ENCODE data around the gene CLEC18A.
"Not testable (repeated sequence)": the region's sequence is repeated elsewhere in the genome, so short reads cannot be mapped to it uniquely, and the experiment has no call there.

The CLEC18A gene

GRCh38 chr16:69930117-69930776 is 20.9 kb upstream of the CLEC18A start:
- DNase-seq (ENCODE audit: low read depth in 2 of 2): peak; percentile 45 to 46

GRCh38 chr16:69931631-69932030 is 19.5 kb upstream of the CLEC18A start:
- DNase-seq (ENCODE audit: low read depth in 2 of 2): no peak

GRCh38 chr16:69932228-69932627 is 18.9 kb upstream of the CLEC18A start:
- DNase-seq (ENCODE audit: low read depth in 2 of 2): no peak

GRCh38 chr16:69932691-69933392 is 18.3 kb upstream of the CLEC18A start:
- no peak for DNase-seq (ENCODE audit: low read depth in 2 of 2)

- DNase-seq (ENCODE audit: low read depth in 2 of 2): no peak
Observed at GRCh38 chr16:69934044-69934443, 17.1 kb upstream of the CLEC18A start.

GRCh38 chr16:69934751-69935150 is 16.4 kb upstream of the CLEC18A start:
- no peak for DNase-seq (ENCODE audit: low read depth in 2 of 2)

GRCh38 chr16:69935278-69935711 is 15.8 kb upstream of the CLEC18A start:
- DNase-seq (ENCODE audit: low read depth in 2 of 2): no peak

GRCh38 chr16:69935740-69936139 is 15.4 kb upstream of the CLEC18A start:
- DNase-seq (ENCODE audit: low read depth in 2 of 2): no peak

GRCh38 chr16:69936252-69936651 is 14.9 kb upstream of the CLEC18A start:
- DNase-seq (ENCODE audit: low read depth in 2 of 2): no peak

- no peak for DNase-seq (ENCODE audit: low read depth in 2 of 2)
Observed at GRCh38 chr16:69936751-69937211, 14.4 kb upstream of the CLEC18A start.

- DNase-seq (ENCODE audit: low read depth in 2 of 2): no peak
Observed at GRCh38 chr16:69937465-69937951, 13.6 kb upstream of the CLEC18A start.

- DNase-seq (ENCODE audit: low read depth in 2 of 2): no peak
Observed at GRCh38 chr16:69938981-69939820, 11.9 kb upstream of the CLEC18A start.

- DNase-seq (ENCODE audit: low read depth in 2 of 2): no peak
Observed at GRCh38 chr16:69939821-69940585, 11.1 kb upstream of the CLEC18A start.

- DNase-seq (ENCODE audit: low read depth in 2 of 2): no peak
Observed at GRCh38 chr16:69940676-69941075, 10.5 kb upstream of the CLEC18A start.

GRCh38 chr16:69941251-69942098 is 9.7 kb upstream of the CLEC18A start:
- DNase-seq (ENCODE audit: low read depth in 2 of 2): no peak

GRCh38 chr16:69942099-69942491 is 9.0 kb upstream of the CLEC18A start:
- DNase-seq (ENCODE audit: low read depth in 2 of 2): no peak

GRCh38 chr16:69942627-69943170 is 8.4 kb upstream of the CLEC18A start:
- DNase-seq (ENCODE audit: low read depth in 2 of 2): no peak

- not testable (repeated sequence) for DNase-seq (ENCODE audit: low read depth in 2 of 2)
Observed at GRCh38 chr16:69943241-69944036, 7.7 kb upstream of the CLEC18A start.

GRCh38 chr16:69950411-69950810 is 723 bp upstream of the CLEC18A start:
- DNase-seq (ENCODE audit: low read depth in 2 of 2): not testable (repeated sequence)
